Adrenal gland (tissue), 12 donors: Measurements from ENCODE around the gene RRM1. TPM values are rescaled to one million over a fixed set of nuclear protein-coding genes. Genes with fewer than 3 reads are reported as not detected.

Experiments
- DNase-seq, 7 donors: peaks; one replicate each; pipeline ENCODE4 v3.0.0-alpha.2; 2019 to 2020
- H3K27ac ChIP-seq, 5 donors: fragments of 200-600 bp; sonication (generic) in 4 of 5; 1 replicate in 3 of 5; 2 replicates in 2 of 5; pipeline versions ENCODE4 v1.5.1 to v1.8.0; 2016 to 2020; ENCODE audit warnings: mild to moderate bottlenecking in 1 of 5
- H3K27me3 ChIP-seq: fragments of 200-600 bp; 2 replicates; pipeline ENCODE4 v1.8.0; 2021
- H3K36me3 ChIP-seq, 2 donors: fragments of 200-600 bp; replicated peaks in 1 of 2; 1 replicate in 1 of 2; 2 replicates in 1 of 2; pipeline versions ENCODE4 v1.5.1 to v1.8.0; 2018 to 2022
- H3K4me1 ChIP-seq, 2 donors: fragments of 200-600 bp; replicated peaks in 1 of 2; 1 replicate in 1 of 2; 2 replicates in 1 of 2; pipeline versions ENCODE4 v1.5.1 to v1.8.0; 2018 to 2021
- H3K4me3 ChIP-seq, 4 donors: fragments of 200-600 bp; sonication (generic) in 3 of 4; one replicate each; pipeline ENCODE4 v1.5.1; 2016 to 2018
- H3K9me3 ChIP-seq, 3 donors: fragments of 200-600 bp; sonication (generic) in 1 of 3; replicated peaks in 1 of 3; 1 replicate in 2 of 3; 2 replicates in 1 of 3; pipeline versions ENCODE4 v1.5.1 to v1.8.0; 2016 to 2021
- POLR2A ChIP-seq, 2 donors: fragments of 450-650 bp; IDR thresholded peaks; one replicate each; pipeline ENCODE4 v1.6.1; 2017; ENCODE audit warnings: antibody characterized with exemption in 2 of 2, mild to moderate bottlenecking in 2 of 2, moderate library complexity in 1 of 2
- WGBS, 4 donors: extraction: QIAGEN DNeasy Blood & Tissue Kit in 2 of 4; methylation state at CpG; one replicate each; pipeline versions ENCODE4 v1.1.5 to v1.1.7; 2013 to 2017; 5-methylcytosine and 5-hydroxymethylcytosine counted together
- intact Hi-C, 2 donors: fragments of 100-400 bp; cut with DNase I; formaldehyde crosslinking; loops; one replicate each; pipeline versions ENCODE4 v1.14.1 to v1.15.0; 2022 to 2023
- polyA plus RNA-seq, 3 donors: library from polyadenylated mRNA; stranded (reverse); fragments of 200-250 nt in 2 of 3; fragments of 350-450 nt in 1 of 3; fragmentation: Illumina TruSeq in 1 of 3; extraction: RNeasy Lipid Tissue Mini Kit (QIAGEN cat#74804) in 1 of 3; gene quantifications; one replicate each; pipeline ENCODE4 v1.2.3, GENCODE V29; 2013 to 2014
- total RNA-seq, 9 donors: library from RNA; depleted of rRNA in 4 of 9; stranded (reverse); fragments of >200 nt in 4 of 9; fragments of 120-200 nt in 1 of 9; fragmentation: NEBNext Ultra II Directional in 1 of 9; extraction: Animal tissue kit (Norgen Biotek cat#: 25700) in 1 of 9; gene quantifications; one replicate each; pipeline versions ENCODE4 v1.1.0 to v1.2.4, GENCODE V29; 2013 to 2023
- TF ChIP-seq, protein P1 (sequence below), 6 experiments: fragments of 450-650 bp in 4 of 6; fragments of 200-600 bp in 2 of 6; sonication (generic) in 1 of 6; IDR thresholded peaks; 1 replicate in 5 of 6; 2 replicates in 1 of 6; pipeline versions ENCODE4 v1.5.1 to v1.8.0; 2016 to 2021; ENCODE audit warnings: antibody characterized with exemption in 6 of 6, mild to moderate bottlenecking in 2 of 6, moderate library complexity in 1 of 6
- donor health status: healthy with polysubstance abuse.
- donor health status: Bipolar disorder and iron deficiency.
- donor health status: DM: yes; HTN: yes; CAD: no.
- donor health status: DM: no; HTN: no; CAD: no.
- donor health status: DM: no; HTN: no; CAD: no.
- donor health status: DM: yes; HTN: yes; CAD: no.

Gene RRM1
- total and polyA plus RNA-seq, 12 donors = 7.2 to 99.3 (median 58.8) TPM

DNA sequence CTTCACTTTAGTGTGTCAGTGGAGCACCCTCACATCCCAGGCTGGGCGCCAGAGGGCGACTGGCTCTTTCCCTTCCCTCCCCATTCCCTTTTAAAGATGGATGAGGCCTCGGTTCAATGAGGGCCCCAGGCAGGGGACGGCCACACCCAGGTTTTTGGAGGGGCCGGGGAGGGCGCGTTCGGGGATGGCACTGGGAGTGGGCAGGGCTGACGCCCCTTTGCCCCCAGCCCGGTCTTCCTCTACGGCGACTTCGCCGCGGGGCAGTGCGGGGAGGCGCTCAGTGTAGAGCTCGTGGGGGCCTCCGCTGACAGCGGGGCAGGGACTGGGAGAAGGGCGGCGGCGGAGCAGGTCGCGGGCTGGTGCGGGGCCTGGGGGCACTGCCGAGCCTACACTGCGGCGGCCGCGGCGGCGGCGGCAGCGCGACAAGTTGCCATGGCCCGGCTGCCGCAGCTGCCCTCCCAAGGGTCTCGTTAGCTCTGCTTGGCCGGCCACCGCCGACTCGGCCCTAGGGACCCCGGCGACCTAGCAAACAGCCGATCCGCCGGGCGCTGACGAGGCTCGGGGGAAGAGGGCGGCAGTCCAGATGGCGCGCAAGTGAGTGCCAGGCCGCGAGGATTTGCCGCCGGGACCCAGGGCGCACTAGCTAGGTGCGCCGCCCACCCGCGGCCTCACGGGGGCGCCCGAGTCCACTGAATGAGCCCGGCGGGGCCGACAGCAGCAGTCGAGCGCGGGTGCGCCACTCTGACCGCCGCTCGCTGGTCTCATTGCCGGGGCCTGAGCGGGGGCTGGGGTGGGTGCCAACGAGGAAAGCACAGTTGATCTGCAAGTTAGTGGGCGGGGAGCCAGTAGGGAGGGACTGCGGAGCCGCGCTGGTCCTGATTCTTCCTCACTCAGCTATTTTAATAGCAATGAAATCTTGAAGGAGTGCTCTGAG is 92.7 kb downstream of the RRM1 start:
- DNase-seq = peak; percentile 84 to 94 (median 90)
- intact Hi-C loops = loop anchor here (2.0 to 10.0 kb wide), 4 partner anchors 307 to 817 kb away; partner anchors contain the start of gene OR52M1 (in 1 of the 2)
- Histone ChIP-seq H3K27me3 (no peaks in the 10 kb centered on the region), H3K4me1 (peaks cover 0 to 18% of the 10 kb centered on the region in 2 donors), H3K36me3 (no peaks in the 10 kb centered on the region), H3K9me3 (no peaks in the 10 kb centered on the region), H3K27ac (peak overlapping the region in 1 of 5 donors; percentile 48), H3K4me3 (peak overlapping the region in 3 of 4 donors; percentile 0 to 64 (median 56))
- 0 to 1% (median 1%) methylated on average over 29 to 83 of the region's 83 CpGs for WGBS, 4 donors
- TF ChIP-seq, protein P1, sequence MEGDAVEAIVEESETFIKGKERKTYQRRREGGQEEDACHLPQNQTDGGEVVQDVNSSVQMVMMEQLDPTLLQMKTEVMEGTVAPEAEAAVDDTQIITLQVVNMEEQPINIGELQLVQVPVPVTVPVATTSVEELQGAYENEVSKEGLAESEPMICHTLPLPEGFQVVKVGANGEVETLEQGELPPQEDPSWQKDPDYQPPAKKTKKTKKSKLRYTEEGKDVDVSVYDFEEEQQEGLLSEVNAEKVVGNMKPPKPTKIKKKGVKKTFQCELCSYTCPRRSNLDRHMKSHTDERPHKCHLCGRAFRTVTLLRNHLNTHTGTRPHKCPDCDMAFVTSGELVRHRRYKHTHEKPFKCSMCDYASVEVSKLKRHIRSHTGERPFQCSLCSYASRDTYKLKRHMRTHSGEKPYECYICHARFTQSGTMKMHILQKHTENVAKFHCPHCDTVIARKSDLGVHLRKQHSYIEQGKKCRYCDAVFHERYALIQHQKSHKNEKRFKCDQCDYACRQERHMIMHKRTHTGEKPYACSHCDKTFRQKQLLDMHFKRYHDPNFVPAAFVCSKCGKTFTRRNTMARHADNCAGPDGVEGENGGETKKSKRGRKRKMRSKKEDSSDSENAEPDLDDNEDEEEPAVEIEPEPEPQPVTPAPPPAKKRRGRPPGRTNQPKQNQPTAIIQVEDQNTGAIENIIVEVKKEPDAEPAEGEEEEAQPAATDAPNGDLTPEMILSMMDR (IDR thresholded peaks at IDR 0.05) = peak; percentile 71 to 98 (median 94)
- no peak for TF ChIP-seq POLR2A (IDR thresholded peaks at IDR 0.05)

Other genes with a start within 250 kb of the RRM1 start
- 10 to 100 TPM in 8 of 9 donors, 1 to 10 TPM in 1; 7.8 to 44.1 (median 34.4) TPM for gene STIM1, start 239.1 kb upstream of the RRM1 start, total RNA-seq
- gene STIM1, start 239.1 kb upstream of the RRM1 start, polyA plus RNA-seq = 10 to 100 TPM; 13.4 to 23.0 (median 17.2) TPM